Measurements from ENCODE around the gene MAGEA1.
"Not testable (repeated sequence)": the region's sequence is repeated elsewhere in the genome, so short reads cannot be mapped to it uniquely, and the experiment has no call there.

The MAGEA1 gene

GRCh38 chrX:153179131-153179530 lies at the start of gene MAGEA1:
MAGEA1 (plus strand) TSS chrX:153179284; CDS start chrX:153182390, 3,106 bp downstream.
- DNase-seq = no peak

DNA sequence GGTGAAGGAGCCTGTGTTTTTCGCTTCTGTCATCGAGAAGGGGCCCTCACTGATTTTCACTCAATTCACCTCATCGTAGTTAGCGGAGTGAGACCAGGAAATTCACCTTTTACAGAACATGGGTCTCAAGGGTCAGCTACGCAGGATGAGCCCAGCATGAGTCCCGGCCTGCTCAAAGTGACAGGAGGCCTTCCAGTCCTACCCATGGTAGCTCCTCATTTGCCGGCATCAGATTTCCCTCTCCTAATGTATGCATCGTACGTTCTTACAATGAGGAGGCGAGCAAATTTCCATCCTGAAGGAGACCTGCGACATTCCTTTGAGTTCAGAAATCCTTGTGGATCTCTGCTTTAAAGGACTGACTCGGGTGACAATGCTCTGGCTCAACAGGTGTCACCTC lies 46.2 kb upstream of the MAGEA1 start:
- not testable (repeated sequence) for DNase-seq

GRCh38 chrX:153139074-153139473 lies 40.0 kb upstream of the MAGEA1 start:
- DNase-seq = not testable (repeated sequence)

DNA sequence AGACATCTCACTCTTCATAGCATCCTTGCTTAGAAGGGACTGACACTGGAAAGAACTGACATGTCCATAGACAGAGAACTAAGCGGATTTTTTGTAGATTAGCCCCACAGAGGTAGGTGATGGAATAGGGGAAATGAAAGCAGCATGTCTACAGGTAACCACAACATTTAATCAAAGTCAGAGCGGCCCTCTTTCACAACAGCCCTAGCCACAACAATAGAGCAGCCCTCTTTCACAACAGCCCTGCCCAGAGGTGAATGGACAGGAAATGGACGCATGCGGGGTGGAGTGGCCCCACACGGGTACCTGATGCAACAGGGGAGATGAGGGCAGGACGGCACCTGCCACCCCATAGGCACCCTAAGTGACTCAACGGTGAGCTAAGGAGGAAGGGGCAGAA lies 32.8 kb upstream of the MAGEA1 start:
- DNase-seq = not testable (repeated sequence)

DNA sequence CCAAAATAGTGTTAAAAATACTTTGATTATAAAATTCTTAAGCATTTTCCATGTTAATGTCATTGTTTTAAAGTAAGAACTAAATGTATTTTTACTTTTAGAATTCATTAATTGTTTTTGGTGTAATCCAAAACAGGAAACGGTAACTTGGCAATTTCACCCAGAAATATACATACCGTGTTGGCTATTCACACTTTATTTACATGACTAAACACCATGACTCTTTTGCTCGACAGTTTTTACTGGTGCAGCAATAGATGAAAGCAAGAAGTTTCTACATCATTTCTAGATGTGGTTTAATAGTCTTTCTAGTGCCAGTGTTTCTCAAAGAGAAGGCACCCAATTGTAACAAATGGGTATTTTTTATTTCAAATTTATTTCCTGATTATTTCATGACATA lies 25.6 kb upstream of the MAGEA1 start:
- DNase-seq = no peak

GRCh38 chrX:153157450-153157849 lies 21.6 kb upstream of the MAGEA1 start:
- no peak for DNase-seq

DNA sequence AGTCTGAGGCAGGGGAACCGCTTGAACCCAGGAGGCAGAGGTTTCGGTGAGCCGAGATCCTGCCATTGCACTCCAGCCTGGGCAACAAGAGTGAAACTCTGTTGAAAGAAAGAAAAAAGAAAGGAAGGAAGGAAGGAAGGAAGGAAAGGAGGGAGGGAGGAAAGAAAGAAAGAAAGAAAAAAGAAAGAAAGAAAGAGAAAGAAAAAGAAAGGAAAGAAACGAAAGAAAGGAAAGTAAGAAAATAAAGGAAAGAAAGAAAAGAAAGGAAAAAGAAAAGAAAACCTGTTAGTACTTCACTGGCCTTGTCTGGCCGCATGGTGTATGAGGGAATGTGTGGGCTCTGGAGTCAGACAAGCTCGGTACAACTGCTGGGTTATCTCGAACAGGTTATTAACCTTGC lies 20.8 kb upstream of the MAGEA1 start:
- no peak for DNase-seq

- DNase-seq = no peak
Measured at GRCh38 chrX:153161952-153162351, 17.1 kb upstream of the MAGEA1 start.

- no peak for DNase-seq
Measured at GRCh38 chrX:153164733-153165132, 14.4 kb upstream of the MAGEA1 start.

DNA sequence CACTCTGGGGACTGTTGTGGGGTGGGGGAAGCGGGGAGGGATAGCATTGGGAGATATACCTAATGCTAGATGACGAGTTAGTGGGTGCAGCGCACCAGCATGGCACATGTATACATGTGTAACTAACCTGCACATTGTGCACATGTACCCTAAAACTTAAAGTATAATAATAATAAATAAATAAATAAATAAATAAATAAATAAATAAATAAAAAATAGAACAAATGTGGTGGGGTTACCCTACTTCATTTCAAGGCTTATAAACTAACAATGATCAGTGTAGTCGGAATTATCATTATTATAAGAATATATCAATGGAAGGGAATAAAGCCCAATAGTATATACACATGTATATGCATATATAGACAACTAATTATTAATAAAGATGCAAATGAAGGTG lies 10.7 kb upstream of the MAGEA1 start:
- not testable (repeated sequence) for DNase-seq

DNA sequence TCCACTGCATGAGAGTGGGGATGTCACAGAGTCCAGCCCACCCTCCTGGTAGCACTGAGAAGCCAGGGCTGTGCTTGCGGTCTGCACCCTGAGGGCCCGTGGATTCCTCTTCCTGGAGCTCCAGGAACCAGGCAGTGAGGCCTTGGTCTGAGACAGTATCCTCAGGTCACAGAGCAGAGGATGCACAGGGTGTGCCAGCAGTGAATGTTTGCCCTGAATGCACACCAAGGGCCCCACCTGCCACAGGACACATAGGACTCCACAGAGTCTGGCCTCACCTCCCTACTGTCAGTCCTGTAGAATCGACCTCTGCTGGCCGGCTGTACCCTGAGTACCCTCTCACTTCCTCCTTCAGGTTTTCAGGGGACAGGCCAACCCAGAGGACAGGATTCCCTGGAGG lies 2.7 kb downstream of the MAGEA1 start:
- DNase-seq = no peak

- peak; percentile 89 for DNase-seq
Measured at GRCh38 chrX:153184787-153185186, 5.7 kb downstream of the MAGEA1 start.

DNA sequence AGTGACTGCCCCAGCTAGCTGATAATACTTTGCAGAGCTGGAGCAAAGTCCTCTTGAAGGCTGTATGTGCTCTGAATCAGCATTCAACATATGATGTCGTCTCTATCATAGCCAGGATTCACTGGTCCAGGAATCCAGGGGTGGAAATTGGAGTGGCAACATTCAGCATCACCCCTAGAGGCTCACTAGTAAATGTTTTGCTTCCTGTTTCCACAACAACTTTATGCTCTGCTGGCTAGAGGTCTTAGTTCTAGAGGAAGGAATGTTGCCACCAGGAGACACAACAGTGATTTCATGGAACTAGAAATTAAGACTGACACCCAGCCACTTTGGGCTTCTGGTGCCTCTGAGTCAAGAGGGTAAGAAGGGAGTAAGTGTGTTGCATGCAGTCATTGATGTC lies 11.3 kb downstream of the MAGEA1 start:
- no peak for DNase-seq

DNA sequence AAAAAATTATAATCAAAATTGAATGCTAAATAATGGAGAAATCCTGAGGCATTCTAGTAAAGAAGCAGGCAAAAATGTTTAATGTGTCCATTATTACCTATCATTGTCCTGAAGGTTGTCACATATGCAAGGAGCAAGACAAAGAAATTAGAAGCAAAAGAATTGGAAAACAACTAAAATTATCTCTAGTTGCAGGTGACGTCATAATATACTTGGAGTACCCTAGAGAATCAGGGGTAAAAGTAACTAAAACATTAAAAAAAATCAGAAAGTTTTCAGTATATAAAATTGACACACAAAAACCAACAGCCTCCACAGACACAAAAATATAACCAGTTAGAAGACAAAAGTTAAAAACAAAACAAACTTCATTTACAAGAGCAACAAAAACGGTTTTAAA lies 21.4 kb downstream of the MAGEA1 start:
- no peak for DNase-seq

DNA sequence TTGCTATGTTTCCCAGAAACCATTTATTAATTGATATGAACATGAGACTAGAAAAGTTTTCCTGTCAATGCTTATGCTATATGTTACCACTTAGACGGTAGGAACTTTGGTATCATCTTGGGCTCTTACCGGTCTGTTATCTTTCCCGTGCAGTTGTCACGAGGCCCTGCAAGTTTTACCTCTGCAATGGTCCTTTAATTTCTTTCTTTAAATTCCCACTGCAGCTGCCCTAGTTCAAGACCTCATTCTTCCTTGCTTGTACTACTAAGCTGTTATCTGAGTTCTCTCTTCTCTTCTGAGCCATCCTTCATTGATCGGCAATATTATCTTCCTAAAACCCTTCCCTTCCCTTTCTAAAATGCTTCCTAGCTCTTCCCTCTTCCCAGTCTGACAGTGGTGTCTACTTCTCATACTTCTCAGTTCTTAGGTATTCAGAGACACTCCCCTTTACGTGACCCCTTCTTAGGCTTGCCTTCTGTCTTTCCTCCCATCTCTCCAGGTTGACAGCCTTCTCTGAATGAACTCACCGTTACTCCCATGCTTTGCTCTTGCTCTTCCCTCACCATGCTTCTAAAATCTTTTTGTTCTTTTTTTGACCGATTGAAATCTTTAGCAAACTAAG lies 27.5 kb downstream of the MAGEA1 start:
- no peak for DNase-seq

DNA sequence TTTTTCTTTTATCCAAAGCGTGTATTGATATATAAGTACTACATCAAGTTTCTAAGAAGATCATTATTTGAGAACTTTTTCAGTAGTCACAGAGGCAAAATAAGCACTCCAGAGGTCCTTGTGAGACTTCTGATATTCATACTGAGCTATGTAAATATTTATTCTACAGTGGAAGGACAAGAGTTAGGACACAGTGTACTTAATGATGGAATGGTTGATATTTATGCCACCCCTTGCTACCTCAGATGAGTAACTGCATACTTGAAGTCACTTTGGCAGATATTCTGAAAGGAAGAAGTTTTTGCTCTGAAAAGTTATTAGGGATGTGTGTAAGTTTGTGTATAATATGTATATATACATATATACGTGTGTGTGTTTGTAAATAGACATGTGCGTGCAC lies 30.3 kb downstream of the MAGEA1 start:
- DNase-seq = no peak

DNA sequence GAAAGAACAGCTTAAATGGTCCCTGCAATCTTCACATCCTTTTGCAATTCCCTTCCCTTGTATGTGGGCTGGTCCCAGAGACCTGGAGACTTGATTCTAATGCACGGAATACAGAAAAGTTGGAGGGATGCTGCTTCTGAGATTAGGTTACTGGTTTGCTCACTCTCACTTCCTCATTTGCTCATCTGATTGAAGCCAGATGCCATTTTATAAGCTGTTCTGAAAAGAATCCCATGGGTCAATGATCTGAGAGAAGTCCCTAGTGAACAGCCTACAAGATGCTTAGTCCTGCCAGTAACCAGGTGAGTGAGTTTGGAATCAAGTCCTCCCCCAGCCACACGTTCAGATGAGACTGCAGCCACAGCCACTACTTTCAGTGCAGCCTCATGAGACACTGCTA lies 35.9 kb downstream of the MAGEA1 start:
- DNase-seq = no peak

DNA sequence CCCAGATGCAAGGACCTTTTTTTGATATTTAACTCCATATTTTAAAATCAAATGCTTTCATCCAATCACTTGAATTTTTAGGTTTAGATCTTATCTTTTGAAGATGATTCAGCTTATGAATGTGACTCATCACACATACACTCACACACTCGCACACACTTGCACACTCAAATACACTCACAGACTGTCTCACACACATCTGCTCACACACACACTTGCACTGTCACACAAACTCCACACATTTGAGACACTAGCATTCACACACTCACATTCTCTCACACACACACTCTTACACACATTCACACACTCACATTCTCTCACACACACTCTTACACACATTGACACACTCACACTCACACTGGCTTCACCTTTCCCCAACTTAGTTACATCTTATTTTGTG lies 37.8 kb downstream of the MAGEA1 start:
- no peak for DNase-seq

DNA sequence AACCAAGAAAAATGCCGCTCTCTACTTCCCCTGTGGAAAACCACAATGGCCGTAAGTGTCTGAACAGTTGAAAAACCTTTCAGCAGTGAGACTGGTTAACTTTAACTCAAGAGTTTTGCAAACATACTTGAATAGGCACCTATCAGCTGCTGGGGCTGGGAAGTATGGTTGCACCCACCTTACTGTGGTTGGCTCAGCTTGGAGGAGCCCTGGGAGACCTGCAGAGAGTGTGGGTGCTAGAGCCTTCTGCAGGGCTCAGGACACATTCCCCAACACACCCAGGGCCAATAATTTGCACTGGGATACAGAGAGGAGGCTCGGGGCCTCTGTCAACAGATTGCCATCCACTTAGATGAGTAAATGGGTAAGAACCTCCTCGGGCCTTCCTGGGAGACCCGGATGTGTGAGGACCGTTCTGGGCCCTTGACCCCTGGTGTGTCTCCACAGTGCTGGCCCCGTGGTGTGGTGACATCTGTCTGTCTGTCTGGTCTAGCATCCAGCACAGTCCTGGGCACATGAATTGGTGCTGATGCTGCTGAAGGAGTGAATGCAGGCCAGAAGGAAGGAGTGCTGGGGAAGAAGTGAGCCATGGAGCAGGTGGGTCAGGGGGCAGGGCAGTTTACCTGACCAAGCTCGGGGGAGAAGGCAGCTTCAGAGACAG lies 46.5 kb downstream of the MAGEA1 start:
- DNase-seq = no peak

GRCh38 chrX:153226344-153227185 lies 47.5 kb downstream of the MAGEA1 start:
- DNase-seq = no peak

Data from NCI-H1105 treated with DMSO at 0.1 percent for 48 hours (cell line).